Fibroblast of the aortic adventitia (primary cell): Measurements from ENCODE around the gene RPL41. TPM values are rescaled to one million over a fixed set of nuclear protein-coding genes. Genes with fewer than 3 reads are reported as not detected.

Source experiments
- DNase-seq: peaks from one replicate; pipeline ENCODE4 v3.0.0-alpha.2; 2010; ENCODE audit warnings: low read depth
- H3K4me3 ChIP-seq: 2 replicates; pipeline ENCODE4 v1.5.1; 2011; ENCODE audit warnings: low read depth, mild to moderate bottlenecking, control low read depth, low read length, moderate library complexity
- CTCF ChIP-seq: IDR thresholded peaks from 2 replicates; pipeline ENCODE4 v1.5.1; 2011; ENCODE audit warnings: mild to moderate bottlenecking, low read length, control low read depth, inconsistent platforms; ENCODE audit not compliant: insufficient read depth
- total RNA-seq: library from RNA; depleted of rRNA; stranded (reverse); fragments of >200 nt; gene quantifications from 2 replicates; pipeline ENCODE4 v1.2.3, GENCODE V29; 2012; ENCODE audit warnings: low replicate concordance

Gene RPL41
- total RNA-seq, 1 donor: 2,772 TPM

GRCh38 chr12:56079723-56080555 is 36.5 kb upstream of the RPL41 start, which contains the start of gene ERBB3:
Gene ERBB3 (plus strand): TSS chr12:56080165. CDS start chr12:56080301, 136 bp downstream.
- peak; percentile 35 for TF ChIP-seq CTCF
- H3K4me3 ChIP-seq: peak within 1 kb of the TSS; percentile 74
- DNase-seq: peak; percentile 72

- TF ChIP-seq CTCF: no peak
- no peak overlapping the region for H3K4me3 ChIP-seq
- no peak for DNase-seq
These were observed 35.8 kb upstream of the RPL41 start for GRCh38 chr12:56080556-56081138.

GRCh38 chr12:56081393-56082347 is 34.8 kb upstream of the RPL41 start:
- no peak for TF ChIP-seq CTCF
- DNase-seq: no peak
- no peak overlapping the region for H3K4me3 ChIP-seq

GRCh38 chr12:56082382-56082781 is 34.1 kb upstream of the RPL41 start:
- DNase-seq: no peak
- no peak overlapping the region for H3K4me3 ChIP-seq
- no peak for TF ChIP-seq CTCF

- DNase-seq: no peak
- no peak overlapping the region for H3K4me3 ChIP-seq
- no peak for TF ChIP-seq CTCF
These were observed 33.5 kb upstream of the RPL41 start for GRCh38 chr12:56082967-56083366.

GRCh38 chr12:56084958-56085543 is 31.4 kb upstream of the RPL41 start:
- peak; percentile 31 for TF ChIP-seq CTCF
- no peak overlapping the region for H3K4me3 ChIP-seq
- no peak for DNase-seq
